Peyer's patch (tissue), 4 donors: ENCODE data around the gene STUM.

ENCODE experiments used
- POLR2A ChIP-seq, 2 donors: fragments of 450-650 bp; IDR thresholded peaks; one replicate each; pipeline ENCODE4 v1.5.1; 2017; ENCODE audit warnings: antibody characterized with exemption in 2 of 2, mild to moderate bottlenecking in 2 of 2, moderate library complexity in 2 of 2
- TF ChIP-seq, protein P1 (sequence below), 6 experiments: fragments of 450-650 bp in 4 of 6; fragments of 200-600 bp in 2 of 6; sonication (generic) in 1 of 6; IDR thresholded peaks; one replicate each; pipeline ENCODE4 v1.5.1; 2017 to 2019; ENCODE audit warnings: antibody characterized with exemption in 6 of 6, mild to moderate bottlenecking in 3 of 6, moderate library complexity in 1 of 6

DNA sequence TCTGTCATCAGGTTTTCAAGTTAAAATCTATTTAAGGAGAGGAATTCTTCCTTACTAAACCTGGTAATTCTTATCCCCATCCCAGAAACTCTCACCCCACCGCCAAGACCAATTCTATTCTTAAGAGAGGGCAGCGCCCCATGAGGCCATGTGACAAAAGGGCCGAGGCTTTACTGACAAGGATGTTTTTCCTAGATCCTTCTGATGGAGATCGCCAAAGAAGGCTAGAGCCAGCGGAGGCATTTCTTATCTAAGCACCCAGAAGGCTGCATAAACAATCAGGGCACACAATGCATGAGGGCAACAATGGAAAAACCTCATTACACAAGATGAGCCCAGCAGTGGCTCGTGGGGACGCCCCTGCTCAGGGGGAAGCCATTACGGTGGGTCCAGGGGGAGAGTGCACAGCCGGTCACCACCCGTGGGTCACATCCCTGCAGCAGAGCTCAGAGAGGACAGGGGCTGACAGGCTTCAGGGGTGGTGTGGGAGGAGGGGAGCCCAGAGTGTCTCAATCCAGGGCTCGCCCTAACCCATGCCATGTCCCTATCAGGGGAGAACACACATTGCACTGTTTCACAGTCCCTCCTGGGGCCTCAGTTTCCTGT is 101.8 kb downstream of the STUM start:
- TF ChIP-seq, protein P1, sequence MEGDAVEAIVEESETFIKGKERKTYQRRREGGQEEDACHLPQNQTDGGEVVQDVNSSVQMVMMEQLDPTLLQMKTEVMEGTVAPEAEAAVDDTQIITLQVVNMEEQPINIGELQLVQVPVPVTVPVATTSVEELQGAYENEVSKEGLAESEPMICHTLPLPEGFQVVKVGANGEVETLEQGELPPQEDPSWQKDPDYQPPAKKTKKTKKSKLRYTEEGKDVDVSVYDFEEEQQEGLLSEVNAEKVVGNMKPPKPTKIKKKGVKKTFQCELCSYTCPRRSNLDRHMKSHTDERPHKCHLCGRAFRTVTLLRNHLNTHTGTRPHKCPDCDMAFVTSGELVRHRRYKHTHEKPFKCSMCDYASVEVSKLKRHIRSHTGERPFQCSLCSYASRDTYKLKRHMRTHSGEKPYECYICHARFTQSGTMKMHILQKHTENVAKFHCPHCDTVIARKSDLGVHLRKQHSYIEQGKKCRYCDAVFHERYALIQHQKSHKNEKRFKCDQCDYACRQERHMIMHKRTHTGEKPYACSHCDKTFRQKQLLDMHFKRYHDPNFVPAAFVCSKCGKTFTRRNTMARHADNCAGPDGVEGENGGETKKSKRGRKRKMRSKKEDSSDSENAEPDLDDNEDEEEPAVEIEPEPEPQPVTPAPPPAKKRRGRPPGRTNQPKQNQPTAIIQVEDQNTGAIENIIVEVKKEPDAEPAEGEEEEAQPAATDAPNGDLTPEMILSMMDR (IDR thresholded peaks at IDR 0.05): no peak
- TF ChIP-seq POLR2A (IDR thresholded peaks at IDR 0.05): no peak
